GM21786 (cell line): Measurements from ENCODE around the gene ADSS1.

Experiments used
- ATAC-seq: cut with Tn5 transposase; IDR thresholded peaks from one replicate; pipeline ENCODE4 v1.9.1; 2021; ENCODE audit not compliant: unreplicated experiment

ADSS1 gene

DNA sequence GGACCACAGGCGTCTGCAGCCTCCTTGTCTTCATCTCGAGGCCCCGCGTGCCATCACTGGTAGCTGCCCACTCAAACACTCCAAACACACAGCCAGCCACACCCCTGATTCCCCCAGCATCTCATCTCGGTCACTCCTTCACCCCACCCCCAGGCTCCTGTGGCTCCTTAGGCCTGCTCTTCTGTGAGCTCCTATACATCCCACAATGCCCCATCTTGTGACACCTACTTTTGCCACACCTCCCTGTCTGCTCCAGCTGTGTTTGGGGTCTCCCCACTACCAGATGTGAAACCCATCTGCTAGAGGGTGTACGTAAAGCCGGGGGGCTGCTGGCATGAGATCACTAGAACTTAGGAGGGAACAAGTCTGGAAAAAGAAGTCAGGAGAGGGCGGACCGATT lies 67.4 kb downstream of the ADSS1 start:
- ATAC-seq: no peak

DNA sequence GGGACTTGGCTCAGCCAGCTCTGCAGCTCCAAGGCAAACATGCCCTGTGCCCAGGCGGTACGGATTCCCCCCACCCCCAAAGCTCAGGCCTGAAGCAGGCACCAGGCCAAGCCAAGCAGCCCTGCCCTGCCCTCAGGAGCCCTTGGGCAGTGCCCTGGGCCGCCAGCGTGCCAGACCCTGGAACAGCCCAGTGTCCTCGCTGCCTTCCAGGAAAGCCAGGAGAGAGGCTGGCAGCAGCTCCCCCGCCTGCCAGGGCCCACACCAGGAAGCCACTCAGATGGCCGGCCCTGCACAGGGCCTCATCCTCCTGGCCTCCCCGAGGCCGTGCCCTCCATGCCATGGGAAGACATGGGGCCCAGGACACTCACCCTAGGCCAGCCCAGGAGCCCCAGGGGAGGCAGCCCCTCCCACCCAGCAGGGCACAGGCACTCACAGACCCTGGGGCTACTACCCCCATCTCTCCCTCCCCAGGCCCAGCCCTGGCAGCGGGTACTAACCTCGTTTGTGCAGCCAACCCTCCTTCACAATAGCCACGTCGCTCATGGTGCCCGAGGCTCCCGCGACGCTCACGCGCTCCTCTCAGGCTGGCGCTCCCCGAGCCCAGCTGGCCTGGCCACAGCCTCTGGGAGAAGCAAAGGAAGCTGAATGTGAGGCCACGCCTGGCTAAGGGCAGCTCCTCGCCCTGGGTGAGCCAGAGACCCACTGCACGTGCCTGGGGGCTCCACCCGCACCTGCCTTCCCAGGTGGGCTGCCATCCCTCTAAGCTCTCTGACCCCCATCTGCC lies 68.3 kb downstream of the ADSS1 start:
- ATAC-seq: no peak

DNA sequence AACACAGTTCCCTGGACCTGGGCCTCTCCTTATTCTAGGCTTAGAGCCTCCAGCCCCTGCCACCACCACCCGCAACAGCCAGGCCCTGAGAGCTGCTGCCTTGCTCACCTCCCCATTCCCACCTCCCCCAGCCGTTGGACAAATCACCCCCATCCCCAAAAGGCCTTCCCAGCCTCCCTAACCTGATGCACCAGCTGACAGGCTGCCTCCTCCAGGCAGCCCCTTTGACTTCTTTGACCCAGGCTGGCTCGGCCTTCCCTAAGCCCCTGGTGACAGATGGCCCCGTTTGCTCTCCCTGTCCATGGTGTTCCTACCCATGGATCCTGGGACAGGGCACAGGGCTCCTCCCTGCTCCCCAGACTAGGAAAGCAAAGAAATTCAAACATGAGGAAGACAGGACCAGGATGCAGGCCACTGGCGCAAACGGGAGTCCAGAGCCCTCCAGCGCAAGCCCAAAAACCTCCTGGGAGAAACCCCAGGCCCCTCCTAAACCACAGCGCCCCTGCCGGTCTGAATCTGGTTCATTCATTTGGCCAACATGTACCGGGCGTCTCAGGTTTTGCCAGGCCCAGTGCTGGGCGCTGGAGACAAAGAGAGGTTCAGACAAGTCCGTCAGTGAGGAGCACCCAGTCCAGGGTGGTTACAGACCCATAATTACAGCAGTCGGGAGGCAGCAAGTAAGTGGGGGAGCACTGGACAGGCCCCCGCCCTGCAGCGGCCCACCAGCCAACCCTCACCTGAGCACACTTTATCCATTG lies 69.1 kb downstream of the ADSS1 start:
- no peak for ATAC-seq

DNA sequence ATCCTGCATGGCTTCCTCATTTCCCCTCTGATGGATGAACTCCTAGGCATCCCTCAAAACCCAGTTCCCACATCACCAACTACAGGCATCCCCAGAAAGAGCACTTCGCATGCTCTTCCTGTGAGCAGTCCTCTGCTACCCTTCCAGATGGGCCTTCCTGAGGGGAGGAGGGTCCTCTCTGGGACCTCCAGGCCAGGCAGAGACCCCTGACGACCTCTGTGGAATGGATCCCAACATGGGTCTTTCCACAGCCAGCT lies 69.6 kb downstream of the ADSS1 start:
- no peak for ATAC-seq

DNA sequence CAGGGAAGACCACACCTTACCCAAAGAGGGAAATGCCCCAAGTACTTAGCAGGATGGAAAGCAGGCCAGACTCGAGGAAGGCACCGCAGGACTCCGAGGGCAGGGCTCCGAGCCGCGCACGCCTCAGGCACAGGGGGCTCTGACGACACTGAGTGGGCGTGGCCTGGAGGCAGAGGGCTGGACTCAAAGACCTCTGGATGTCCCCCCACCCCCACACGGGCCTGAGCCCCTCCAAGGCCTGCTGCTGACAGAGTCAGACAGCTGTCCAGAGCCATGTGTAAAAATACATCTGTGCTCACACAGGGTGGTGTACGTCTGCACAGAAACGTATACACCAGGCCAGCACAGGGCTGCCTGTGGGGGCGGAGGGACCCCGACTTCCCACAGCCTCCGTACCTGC lies 70.1 kb downstream of the ADSS1 start:
- ATAC-seq: no peak

DNA sequence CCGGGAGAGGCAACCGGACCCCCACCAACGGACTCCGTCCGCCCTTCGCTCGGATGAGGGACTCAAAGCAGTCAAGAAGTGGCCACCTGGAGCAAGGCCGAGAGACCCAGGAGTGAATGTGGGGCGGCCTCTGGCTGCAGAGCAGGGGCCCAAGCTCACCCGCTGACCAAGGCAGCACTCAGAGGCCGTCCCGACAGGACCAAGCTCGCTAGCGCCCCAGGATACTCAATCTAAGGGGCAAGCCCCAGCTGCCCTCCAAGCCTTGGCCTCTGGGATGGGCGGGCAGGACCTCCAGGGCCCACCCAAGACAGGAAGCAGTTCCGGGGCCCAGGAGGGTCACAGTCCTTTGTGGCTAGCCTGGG lies 70.6 kb downstream of the ADSS1 start:
- ATAC-seq: no peak

DNA sequence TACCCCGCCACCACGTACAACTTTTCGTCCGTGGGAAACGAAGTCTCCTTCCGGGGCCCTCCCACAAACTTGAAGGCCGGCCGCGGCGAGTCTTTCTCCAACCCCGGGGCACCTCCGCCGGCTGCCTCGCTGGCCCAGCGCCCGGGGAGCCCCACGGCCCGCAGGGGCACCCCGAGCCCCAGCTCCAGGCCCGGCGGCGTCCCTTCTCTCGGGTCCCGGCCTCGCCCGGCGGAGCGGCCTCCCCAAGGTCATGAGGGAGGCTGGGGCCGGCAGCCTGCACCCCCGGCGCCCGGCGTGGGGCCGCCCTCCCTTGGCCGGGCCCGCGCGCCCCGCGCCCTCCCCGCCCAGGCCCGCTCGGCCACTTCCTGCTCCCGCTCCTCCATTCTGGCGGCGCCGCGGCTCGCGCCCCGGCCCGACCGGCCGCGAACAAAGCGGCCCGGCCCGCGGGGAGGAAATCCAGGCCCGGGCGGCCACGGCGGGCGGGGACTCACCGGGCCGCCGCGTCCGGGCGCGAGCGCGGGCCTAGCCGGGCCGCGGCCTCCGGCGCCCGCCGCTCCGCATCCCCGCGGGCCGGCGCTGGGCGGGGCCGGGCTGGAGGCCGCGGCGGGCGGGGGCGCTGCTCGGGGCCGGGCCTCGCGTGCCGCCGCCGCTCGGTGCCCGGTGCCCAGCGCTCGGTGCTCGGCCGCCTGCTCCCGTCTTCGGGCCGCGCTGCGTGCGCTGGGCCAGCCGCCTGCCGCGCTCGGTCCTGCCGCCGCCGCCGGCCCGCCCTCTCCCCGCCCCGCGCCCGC lies 71.2 kb downstream of the ADSS1 start, which contains the start of gene AKT1:
AKT1 (minus strand) TSS at position 756 of the 788 bp plus-strand sequence. CDS start 3,105 bp downstream, outside the sequence.
- ATAC-seq: no peak

DNA sequence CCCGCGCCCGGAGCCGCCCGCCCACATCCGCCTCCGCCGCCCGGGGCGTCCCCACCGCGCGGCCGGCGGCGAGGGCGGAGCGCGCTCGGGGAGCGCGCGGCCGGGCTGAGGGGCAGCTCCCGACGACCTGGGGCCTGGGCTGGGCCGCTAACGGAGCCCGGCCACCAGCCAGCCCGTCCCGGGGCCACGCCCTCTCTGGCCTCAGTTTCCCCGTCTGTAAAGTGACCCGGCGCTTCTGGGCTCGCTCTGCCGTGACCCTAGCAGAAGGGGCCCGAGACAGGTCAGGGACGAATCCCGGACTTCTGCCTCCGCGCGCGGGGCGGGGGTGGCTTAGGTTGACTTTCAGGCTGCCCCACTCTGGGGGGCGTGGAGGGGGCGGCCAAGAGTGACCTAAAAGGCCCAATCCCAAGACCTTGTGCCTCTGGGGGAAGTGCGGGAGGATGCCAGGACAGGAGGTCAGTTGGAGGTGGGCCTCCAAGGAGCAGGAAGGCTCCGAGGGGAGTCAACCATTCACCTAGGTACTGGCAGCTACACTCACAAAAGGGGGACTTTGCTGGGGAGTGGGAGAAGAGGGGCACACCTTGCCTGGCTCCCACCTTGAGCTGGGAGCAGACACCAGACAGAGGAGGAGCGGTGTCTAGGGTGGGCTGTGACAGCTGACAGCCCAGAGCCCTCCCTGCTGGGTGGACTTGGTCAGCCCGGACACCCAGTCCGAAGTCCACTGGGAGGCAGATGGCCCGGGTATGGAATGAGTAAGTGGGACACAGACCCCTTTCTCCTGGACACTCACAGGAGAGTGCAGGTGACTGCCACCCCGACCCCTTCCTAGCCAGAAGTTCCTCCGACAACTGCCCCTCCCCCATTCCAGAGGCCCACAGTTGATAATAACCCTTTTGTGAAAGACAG lies 72.0 kb downstream of the ADSS1 start:
- ATAC-seq: no peak

DNA sequence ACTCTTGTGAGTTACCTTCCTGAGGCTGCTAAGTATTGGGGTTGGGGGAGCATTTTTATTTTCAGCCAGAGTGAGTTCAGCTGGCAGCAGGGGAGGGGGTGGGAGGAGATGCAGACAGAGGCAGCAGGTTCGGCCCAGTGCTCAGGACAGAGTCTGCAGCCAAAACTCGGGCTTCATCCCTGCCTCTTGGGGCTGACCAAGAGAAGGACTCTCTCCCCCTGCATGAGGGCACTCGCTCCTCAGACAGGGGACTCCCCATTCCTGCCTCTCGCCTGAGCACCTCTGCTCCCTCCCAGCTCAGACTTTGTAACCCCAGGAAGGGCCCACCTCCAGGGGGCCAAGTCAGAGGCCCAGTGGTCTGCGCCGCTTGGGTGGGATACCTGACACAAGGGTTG lies 72.7 kb downstream of the ADSS1 start:
- no peak for ATAC-seq
